Measurements from ENCODE around the gene GRIA2.

GRIA2 gene

DNA sequence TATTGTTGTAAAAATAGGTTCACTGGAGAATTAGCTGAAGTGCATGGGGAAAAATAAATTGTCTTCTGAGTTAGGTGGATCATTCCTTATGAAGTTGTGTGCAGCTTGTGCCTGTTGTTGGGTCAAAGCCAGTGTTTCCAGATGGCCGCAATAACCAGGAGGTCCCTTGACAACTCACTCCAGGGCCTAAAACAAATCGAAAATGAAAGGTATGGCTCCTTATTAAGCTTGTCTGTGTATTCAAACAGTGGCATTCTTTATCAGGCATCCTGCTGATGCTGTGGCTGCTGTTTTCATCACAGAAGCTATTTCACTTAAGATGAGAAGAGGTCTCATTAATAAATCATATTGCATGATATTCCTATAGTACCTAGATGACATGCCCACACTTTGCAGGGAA is 80.2 kb downstream of the GRIA2 start:
- H3K4me3 ChIP-seq (ENCODE audit: control insufficient read depth, low read depth, low read length): no peak overlapping the region
- TF ChIP-seq, protein P1, sequence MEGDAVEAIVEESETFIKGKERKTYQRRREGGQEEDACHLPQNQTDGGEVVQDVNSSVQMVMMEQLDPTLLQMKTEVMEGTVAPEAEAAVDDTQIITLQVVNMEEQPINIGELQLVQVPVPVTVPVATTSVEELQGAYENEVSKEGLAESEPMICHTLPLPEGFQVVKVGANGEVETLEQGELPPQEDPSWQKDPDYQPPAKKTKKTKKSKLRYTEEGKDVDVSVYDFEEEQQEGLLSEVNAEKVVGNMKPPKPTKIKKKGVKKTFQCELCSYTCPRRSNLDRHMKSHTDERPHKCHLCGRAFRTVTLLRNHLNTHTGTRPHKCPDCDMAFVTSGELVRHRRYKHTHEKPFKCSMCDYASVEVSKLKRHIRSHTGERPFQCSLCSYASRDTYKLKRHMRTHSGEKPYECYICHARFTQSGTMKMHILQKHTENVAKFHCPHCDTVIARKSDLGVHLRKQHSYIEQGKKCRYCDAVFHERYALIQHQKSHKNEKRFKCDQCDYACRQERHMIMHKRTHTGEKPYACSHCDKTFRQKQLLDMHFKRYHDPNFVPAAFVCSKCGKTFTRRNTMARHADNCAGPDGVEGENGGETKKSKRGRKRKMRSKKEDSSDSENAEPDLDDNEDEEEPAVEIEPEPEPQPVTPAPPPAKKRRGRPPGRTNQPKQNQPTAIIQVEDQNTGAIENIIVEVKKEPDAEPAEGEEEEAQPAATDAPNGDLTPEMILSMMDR (conservative IDR thresholded peaks at IDR 0.05; ENCODE audit: control insufficient read depth, insufficient read depth, low read depth, low read length): no peak
- no peak for DNase-seq (ENCODE audit: low read depth)

DNA sequence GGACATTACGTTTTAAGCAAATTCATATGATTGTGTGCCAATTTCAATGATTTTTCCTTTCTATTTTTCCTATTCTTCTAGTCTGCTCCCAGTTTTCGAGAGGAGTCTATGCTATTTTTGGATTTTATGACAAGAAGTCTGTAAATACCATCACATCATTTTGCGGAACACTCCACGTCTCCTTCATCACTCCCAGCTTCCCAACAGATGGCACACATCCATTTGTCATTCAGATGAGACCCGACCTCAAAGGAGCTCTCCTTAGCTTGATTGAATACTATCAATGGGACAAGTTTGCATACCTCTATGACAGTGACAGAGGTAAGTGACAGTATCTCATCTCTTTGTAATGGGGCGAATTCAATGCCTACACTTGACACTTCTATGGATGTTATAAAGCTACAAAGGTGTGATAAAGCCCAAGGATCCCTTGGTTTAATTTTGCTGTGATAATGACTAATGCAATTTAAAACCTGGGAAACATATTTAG is 83.0 kb downstream of the GRIA2 start:
- no peak for DNase-seq (ENCODE audit: low read depth)
- TF ChIP-seq, protein P1 (conservative IDR thresholded peaks at IDR 0.05; ENCODE audit: control insufficient read depth, insufficient read depth, low read depth, low read length): no peak
- no peak overlapping the region for H3K4me3 ChIP-seq (ENCODE audit: control insufficient read depth, low read depth, low read length)

DNA sequence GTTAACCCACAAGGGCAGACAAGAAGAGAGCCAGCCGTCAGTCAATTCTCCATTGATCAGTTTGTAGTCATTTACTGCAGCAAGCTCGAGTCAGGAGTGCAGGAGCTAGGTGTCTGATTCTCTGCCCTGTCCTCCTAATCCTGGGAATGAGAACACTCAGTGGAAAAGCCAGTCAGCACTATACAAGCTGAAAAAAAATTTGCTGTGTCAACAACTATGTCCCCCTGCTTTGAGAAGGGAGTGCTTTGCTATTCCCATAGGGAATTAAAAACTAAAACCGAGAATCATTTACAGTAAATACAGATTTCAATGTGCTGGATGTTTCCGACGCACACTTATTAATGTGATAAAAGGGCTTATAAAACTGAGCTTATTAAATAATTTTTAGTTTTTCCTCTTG is 84.2 kb downstream of the GRIA2 start:
- no peak for DNase-seq (ENCODE audit: low read depth)
- TF ChIP-seq, protein P1 (conservative IDR thresholded peaks at IDR 0.05; ENCODE audit: control insufficient read depth, insufficient read depth, low read depth, low read length): no peak
- H3K4me3 ChIP-seq (ENCODE audit: control insufficient read depth, low read depth, low read length): no peak overlapping the region

DNA sequence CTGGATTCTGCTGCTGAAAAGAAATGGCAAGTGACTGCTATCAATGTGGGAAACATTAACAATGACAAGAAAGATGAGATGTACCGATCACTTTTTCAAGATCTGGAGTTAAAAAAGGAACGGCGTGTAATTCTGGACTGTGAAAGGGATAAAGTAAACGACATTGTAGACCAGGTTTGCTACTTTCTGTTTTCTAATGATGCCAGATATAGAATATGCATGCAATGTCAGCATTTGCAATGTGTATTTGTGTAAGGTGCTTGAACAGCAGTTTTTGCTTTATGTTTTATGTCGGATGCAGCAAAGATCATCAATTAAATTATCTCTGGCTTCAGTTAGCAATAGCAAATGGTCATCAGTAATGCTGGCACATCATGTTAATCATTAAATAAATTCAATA is 92.2 kb downstream of the GRIA2 start:
- TF ChIP-seq, protein P1 (conservative IDR thresholded peaks at IDR 0.05; ENCODE audit: control insufficient read depth, insufficient read depth, low read depth, low read length): no peak
- no peak overlapping the region for H3K4me3 ChIP-seq (ENCODE audit: control insufficient read depth, low read depth, low read length)
- DNase-seq (ENCODE audit: low read depth): no peak

DNA sequence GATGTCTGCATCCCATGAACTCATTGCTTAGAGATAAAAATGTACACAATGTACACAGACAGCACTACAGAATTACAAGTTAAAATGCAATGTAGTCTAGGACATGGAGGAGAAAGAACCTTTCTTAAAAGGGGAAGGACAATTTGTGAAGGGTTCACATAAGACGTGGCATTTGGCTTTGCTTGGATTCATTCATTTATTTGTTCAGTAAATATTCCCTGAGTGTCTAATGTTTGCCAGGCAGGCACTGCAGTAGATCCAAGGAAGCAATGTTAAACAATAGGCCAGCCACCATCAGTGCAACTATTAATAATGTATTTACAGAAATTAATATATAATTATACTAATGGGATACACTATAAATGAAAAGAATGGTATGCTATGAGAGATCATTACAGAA is 94.4 kb downstream of the GRIA2 start:
- no peak for DNase-seq (ENCODE audit: low read depth)
- TF ChIP-seq, protein P1 (conservative IDR thresholded peaks at IDR 0.05; ENCODE audit: control insufficient read depth, insufficient read depth, low read depth, low read length): no peak
- H3K4me3 ChIP-seq (ENCODE audit: control insufficient read depth, low read depth, low read length): no peak overlapping the region

DNA sequence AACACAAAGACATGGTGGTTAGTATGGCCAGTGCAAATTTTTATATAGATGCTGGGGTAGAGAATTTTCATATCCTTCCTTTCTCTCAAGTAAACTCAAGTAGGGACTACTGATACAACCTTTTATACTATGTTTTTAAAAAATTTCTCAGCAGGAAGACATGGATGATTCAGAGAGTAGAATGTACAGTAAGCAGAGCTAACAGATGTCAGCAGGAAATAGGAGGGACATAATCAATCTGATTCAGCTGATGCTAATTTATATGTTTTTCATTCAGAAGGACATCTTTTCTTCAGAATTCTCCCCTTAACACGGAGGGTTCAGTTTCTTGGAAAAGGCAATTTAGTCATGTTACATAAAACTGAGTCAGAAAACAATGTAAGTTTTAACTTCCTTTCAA is 95.4 kb downstream of the GRIA2 start:
- TF ChIP-seq, protein P1 (conservative IDR thresholded peaks at IDR 0.05; ENCODE audit: control insufficient read depth, insufficient read depth, low read depth, low read length): no peak
- DNase-seq (ENCODE audit: low read depth): peak; percentile 14
- H3K4me3 ChIP-seq (ENCODE audit: control insufficient read depth, low read depth, low read length): no peak overlapping the region

DNA sequence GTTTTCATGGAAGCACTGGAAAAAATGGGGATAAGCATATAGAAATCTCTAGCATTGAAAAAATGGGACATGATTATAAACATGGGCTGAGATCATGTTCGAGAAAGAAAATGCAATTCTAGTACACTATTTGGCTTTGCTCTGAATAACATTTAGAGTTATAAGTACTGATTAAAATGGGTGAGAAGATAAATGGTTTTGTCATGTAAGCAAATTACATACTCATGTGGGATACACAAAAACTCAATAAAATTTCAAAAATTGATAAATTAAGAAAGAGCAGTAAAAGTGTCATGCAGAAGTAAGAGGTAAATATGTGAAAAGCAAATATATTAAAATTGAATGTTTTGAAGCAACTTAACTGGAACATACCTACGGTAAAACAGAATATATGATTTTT is 99.6 kb downstream of the GRIA2 start:
- no peak overlapping the region for H3K4me3 ChIP-seq (ENCODE audit: control insufficient read depth, low read depth, low read length)
- TF ChIP-seq, protein P1 (conservative IDR thresholded peaks at IDR 0.05; ENCODE audit: control insufficient read depth, insufficient read depth, low read depth, low read length): no peak
- no peak for DNase-seq (ENCODE audit: low read depth)

All from fibroblast of mammary gland (primary cell).